GM23248 (cell line): Measurements from ENCODE around the gene LHX3.

Experiments
- EZH2 ChIP-seq: fragments of 200-600 bp; sonication (generic); IDR thresholded peaks from 2 replicates; pipeline ENCODE4 v1.6.1; 2018; ENCODE audit warnings: antibody characterized with exemption, mild to moderate bottlenecking; ENCODE audit not compliant: insufficient read depth, poor library complexity, severe bottlenecking
- EZH2phosphoT487 ChIP-seq: fragments of 200-600 bp; sonication (generic); IDR thresholded peaks from 2 replicates; pipeline ENCODE4 v1.6.1; 2018; ENCODE audit warnings: antibody characterized with exemption, moderate library complexity, mild to moderate bottlenecking, low read depth; ENCODE audit not compliant: insufficient read depth

- TF ChIP-seq EZH2phosphoT487 (no peak), EZH2 (no peak)
These were observed 47.3 kb downstream of the LHX3 start for GRCh38 chr9:136157477-136158265.
